ENCODE results near the gene AP5B1. TPM values are rescaled to one million over a fixed set of nuclear protein-coding genes. Genes with fewer than 3 reads are reported as not detected.

The AP5B1 gene
- total RNA-seq, 2 experiments from 2014 or later: 30.9 to 31.1 TPM

DNA sequence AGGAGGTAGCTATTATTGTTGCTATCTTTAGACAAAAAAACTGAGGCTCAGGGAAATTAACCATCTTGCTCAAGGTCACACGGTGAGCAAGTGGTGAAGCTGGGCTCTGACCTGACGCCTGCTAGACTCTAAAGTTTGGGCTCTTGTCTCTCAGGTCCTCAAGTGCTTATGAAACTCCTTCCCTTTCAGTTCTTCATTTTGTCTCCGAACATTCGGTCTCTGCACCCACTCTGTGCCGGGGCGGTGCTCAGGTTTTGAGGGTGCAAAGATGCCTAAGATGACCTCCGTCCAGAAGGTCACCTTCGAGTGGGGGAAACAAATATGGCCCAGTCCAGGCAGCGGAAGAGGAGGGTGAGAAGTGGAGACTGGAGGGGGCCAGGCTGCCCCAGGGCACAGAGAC lies 22.1 kb upstream of the AP5B1 start:
- POLR2A ChIA-PET: interaction anchor here (0.6 kb wide), 1 partner anchor 120 kb away, joined by 4 read pairs; no protein-coding TSS in a partner anchor
- Mint-ChIP-seq H3K27ac (no peak overlapping the region), H3K4me3 (no peak overlapping the region)

DNA sequence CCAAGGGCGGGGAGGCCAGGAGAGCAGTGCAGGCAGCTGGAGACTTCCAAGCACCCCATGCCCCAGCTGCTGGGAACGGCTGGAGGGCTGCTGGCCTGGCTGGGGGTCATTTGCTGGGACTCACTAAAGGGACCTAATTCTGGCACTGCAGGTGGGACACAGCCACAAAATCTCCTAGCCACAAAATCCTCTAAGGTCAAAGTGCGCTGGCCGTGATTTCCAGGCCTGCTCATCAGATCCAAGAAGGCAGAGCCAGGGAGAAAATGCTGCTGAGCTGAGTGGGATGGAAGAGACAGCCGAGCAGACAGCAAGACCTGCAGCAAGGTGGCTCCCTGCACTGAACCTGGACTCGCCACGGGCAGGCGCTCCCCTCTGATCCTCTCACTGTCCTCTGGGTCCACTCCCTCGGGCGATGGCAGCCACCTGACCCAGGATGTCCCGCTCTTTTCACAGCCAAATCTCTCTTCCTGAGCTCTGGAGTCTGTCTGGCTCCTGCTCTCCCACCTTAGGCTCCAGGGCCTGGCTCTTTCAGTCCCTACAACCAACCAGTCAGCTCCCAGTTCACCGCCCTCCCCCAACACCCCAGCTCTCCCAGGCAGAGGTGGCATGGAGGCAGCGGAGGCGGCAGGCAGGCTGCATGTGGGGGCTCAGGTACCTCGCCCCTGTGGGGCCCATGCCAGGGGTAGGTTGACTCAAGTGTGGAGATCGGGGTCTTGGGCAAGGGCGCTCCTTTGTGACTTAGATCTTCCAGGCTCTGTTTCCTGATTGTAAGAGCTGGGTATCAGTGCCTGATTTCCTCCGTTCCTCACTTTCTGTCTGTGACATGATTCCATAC lies 20.6 kb upstream of the AP5B1 start:
- Mint-ChIP-seq H3K27me3 (peaks cover 32% of the 10 kb centered on the region), H3K4me3 (no peak overlapping the region), H3K27ac (no peak overlapping the region), H3K9me3 (no peaks in the 10 kb centered on the region), H3K36me3 (ENCODE audit: low read depth) (no peaks in the 10 kb centered on the region), H3K4me1 (ENCODE audit: low read depth) (peaks cover 3% of the 10 kb centered on the region)
- no peak for ATAC-seq
- CTCF ChIA-PET: interaction anchor here (2.1 to 8.0 kb wide), 3 partner anchors 16 to 31 kb away, joined by 5 to 55 read pairs (median 16); partner anchors contain the start of gene AP5B1
- POLR2A ChIA-PET: no interaction called here
- TF ChIP-seq, protein P1, sequence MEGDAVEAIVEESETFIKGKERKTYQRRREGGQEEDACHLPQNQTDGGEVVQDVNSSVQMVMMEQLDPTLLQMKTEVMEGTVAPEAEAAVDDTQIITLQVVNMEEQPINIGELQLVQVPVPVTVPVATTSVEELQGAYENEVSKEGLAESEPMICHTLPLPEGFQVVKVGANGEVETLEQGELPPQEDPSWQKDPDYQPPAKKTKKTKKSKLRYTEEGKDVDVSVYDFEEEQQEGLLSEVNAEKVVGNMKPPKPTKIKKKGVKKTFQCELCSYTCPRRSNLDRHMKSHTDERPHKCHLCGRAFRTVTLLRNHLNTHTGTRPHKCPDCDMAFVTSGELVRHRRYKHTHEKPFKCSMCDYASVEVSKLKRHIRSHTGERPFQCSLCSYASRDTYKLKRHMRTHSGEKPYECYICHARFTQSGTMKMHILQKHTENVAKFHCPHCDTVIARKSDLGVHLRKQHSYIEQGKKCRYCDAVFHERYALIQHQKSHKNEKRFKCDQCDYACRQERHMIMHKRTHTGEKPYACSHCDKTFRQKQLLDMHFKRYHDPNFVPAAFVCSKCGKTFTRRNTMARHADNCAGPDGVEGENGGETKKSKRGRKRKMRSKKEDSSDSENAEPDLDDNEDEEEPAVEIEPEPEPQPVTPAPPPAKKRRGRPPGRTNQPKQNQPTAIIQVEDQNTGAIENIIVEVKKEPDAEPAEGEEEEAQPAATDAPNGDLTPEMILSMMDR (IDR thresholded peaks at IDR 0.05): no peak
- intact Hi-C loops (cut with micrococcal nuclease): no loop called here
- no peak for DNase-seq

More for the DNA sequence above, 22.1 kb upstream of the AP5B1 start:
- H3K9me3 Mint-ChIP-seq: no peaks in the 10 kb centered on the region
- DNase-seq (no peak), ATAC-seq (no peak)
- H3K4me1 Mint-ChIP-seq (ENCODE audit: low read depth): peaks cover 3% of the 10 kb centered on the region
- CTCF ChIA-PET: interaction anchor here (1.1 to 8.0 kb wide), 4 partner anchors 13 to 33 kb away, joined by 3 to 55 read pairs (median 10); partner anchors contain the start of gene AP5B1
- no peaks in the 10 kb centered on the region for H3K36me3 Mint-ChIP-seq (ENCODE audit: low read depth)
- intact Hi-C loops (cut with micrococcal nuclease): no loop called here
- H3K27me3 Mint-ChIP-seq: peaks cover 36% of the 10 kb centered on the region
- TF ChIP-seq, protein P1 (IDR thresholded peaks at IDR 0.05): no peak

DNA sequence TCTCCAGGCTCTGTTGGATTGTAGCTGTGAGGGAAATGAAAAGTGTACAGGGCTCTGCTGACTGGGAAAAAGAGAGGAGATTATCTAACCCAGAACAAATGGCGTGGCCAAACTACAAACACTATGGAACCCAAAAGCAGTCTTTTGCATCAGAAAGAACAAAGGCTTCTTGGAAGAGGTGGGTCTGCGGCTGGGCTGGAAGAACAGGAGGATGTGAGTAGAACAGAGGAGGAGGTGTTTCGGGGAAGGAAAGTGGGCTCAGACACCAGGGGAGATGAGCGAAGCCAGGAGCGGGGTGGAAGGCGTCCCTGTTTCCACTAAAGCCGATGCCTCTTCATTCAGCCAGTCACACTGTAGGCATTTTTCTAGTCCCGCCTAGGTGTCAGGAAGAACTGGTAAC lies 18.1 kb upstream of the AP5B1 start:
- TF ChIP-seq, protein P1 (IDR thresholded peaks at IDR 0.05): no peak
- H3K27ac Mint-ChIP-seq: no peak overlapping the region
- no peaks in the 10 kb centered on the region for H3K36me3 Mint-ChIP-seq (ENCODE audit: low read depth)
- H3K9me3 Mint-ChIP-seq: no peaks in the 10 kb centered on the region
- H3K27me3 Mint-ChIP-seq: peaks cover 29% of the 10 kb centered on the region
- POLR2A ChIA-PET: interaction anchor here (1.5 kb wide), 1 partner anchor 20 kb away, joined by 5 read pairs; no protein-coding TSS in a partner anchor
- CTCF ChIA-PET: interaction anchor here (0.7 to 8.0 kb wide), 2 partner anchors 19 to 78 kb away, joined by 3 to 55 read pairs; partner anchors contain the start of genes AP5B1 and RNASEH2C
- intact Hi-C loops (cut with micrococcal nuclease): no loop called here
- DNase-seq: no peak
- peaks cover 3% of the 10 kb centered on the region for H3K4me1 Mint-ChIP-seq (ENCODE audit: low read depth)
- no peak overlapping the region for H3K4me3 Mint-ChIP-seq
- ATAC-seq: no peak

DNA sequence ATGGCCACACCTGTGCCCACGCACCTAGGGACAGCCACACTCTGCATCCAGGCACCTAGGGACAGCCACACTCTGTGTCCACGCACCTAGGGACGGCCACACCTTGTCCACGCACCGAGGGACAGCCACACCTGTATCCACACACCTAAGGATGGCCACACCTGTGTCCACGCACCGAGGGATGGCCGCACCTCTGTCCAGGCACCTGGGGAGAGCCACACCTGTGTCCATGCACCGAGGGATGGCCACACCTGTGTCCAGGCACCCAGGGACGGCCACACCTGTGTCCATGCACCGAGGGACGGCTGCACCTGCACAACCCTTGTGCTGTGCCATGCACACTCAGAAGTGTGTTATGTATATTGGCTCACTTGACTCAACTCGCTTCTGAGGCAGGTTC lies 16.9 kb upstream of the AP5B1 start:
- Mint-ChIP-seq H3K9me3 (no peaks in the 10 kb centered on the region), H3K36me3 (ENCODE audit: low read depth) (no peaks in the 10 kb centered on the region), H3K27me3 (peaks cover 17% of the 10 kb centered on the region), H3K4me1 (ENCODE audit: low read depth) (peaks cover 3% of the 10 kb centered on the region), H3K27ac (no peak overlapping the region), H3K4me3 (no peak overlapping the region)
- ChIA-PET POLR2A (interaction anchor here (0.6 to 1.5 kb wide), 5 partner anchors 10 to 237 kb away, joined by 3 to 5 read pairs (median 3); no protein-coding TSS in a partner anchor), CTCF (interaction anchor here (8.0 kb wide), 1 partner anchor 17 kb away, joined by 55 read pairs; the partner anchor contains the start of gene AP5B1)
- DNase-seq (no peak), ATAC-seq (no peak)
- TF ChIP-seq, protein P1 (IDR thresholded peaks at IDR 0.05): no peak
- intact Hi-C loops (cut with micrococcal nuclease): no loop called here
